Prostate gland (tissue), 2 donors: ENCODE results near the gene SHD. TPM values are rescaled to one million over a fixed set of nuclear protein-coding genes. Genes with fewer than 3 reads are reported as not detected.

Source experiments
- DNase-seq: peaks from one replicate; pipeline ENCODE4 v3.0.0-alpha.2; 2019; ENCODE audit warnings: low spot score
- H3K27ac ChIP-seq, 2 donors: fragments of 200-600 bp; sonication (generic); 2 replicates each; pipeline ENCODE4 v1.5.1; 2017 to 2019
- H3K27me3 ChIP-seq: fragments of 200-600 bp; sonication (generic); replicated peaks from 2 replicates; pipeline ENCODE4 v1.5.1; 2019; ENCODE audit not compliant: insufficient read depth
- H3K36me3 ChIP-seq, 2 donors: fragments of 200-600 bp; sonication (generic); 1 replicate in 1 of 2; 2 replicates in 1 of 2; pipeline versions ENCODE4 v1.5.1 to v1.8.1; 2017 to 2019
- H3K4me1 ChIP-seq: fragments of 200-600 bp; sonication (generic); replicated peaks from 2 replicates; pipeline ENCODE4 v1.5.1; 2019
- H3K4me3 ChIP-seq, 2 donors: fragments of 200-600 bp; sonication (generic); 2 replicates each; pipeline ENCODE4 v1.5.1; 2017 to 2019
- H3K9me3 ChIP-seq: fragments of 200-600 bp; sonication (generic); 2 replicates; pipeline ENCODE4 v1.5.1; 2017
- CTCF ChIP-seq, 4 experiments: fragments of 200-600 bp in 2 of 4; fragments of 450-650 bp in 2 of 4; sonication (generic) in 2 of 4; IDR thresholded peaks; 1 replicate in 3 of 4; 2 replicates in 1 of 4; pipeline ENCODE4 v1.5.1; 2016 to 2019; ENCODE audit warnings: antibody characterized with exemption in 4 of 4, mild to moderate bottlenecking in 2 of 4, moderate library complexity in 2 of 4
- POLR2A ChIP-seq: fragments of 450-650 bp; IDR thresholded peaks from one replicate; pipeline ENCODE4 v1.6.1; 2016; ENCODE audit warnings: antibody characterized with exemption, mild to moderate bottlenecking
- POLR2AphosphoS5 ChIP-seq: sonication (generic); formaldehyde crosslinking; IDR thresholded peaks from one replicate; pipeline ENCODE4 v1.6.1; 2017; ENCODE audit warnings: antibody characterized with exemption
- WGBS: methylation state at CpG from one replicate; pipeline ENCODE4 v1.1.5; 2018; 5-methylcytosine and 5-hydroxymethylcytosine counted together
- intact Hi-C: fragments of 100-400 bp; cut with DNase I; formaldehyde crosslinking; loops from one replicate; pipeline ENCODE4 v1.14.2; 2022
- total RNA-seq, 2 donors: library from RNA; depleted of rRNA; stranded (reverse); fragments of >200 nt; gene quantifications; one replicate each; pipeline ENCODE4 v1.1.0, GENCODE V29; 2016

Gene SHD
- total RNA-seq, 2 donors from 2014 or later, result 0.62 to 18.0 TPM

- H3K4me3 ChIP-seq, result no peak overlapping the region
- no peaks in the 10 kb centered on the region for H3K4me1 ChIP-seq
- no peak for DNase-seq
- no peak overlapping the region for H3K27ac ChIP-seq
- no peaks in the 10 kb centered on the region for H3K36me3 ChIP-seq
- WGBS, result 87% methylated on average over 12 of the region's 12 CpGs
- intact Hi-C loops, result no loop called here
- no peaks in the 10 kb centered on the region for H3K27me3 ChIP-seq
- H3K9me3 ChIP-seq, result no peaks in the 10 kb centered on the region
- TF ChIP-seq POLR2A, result no peak
- no peak for TF ChIP-seq CTCF (IDR thresholded peaks at IDR 0.05)
- no peak for TF ChIP-seq POLR2AphosphoS5
These were observed 45.2 kb downstream of the SHD start for GRCh38 chr19:4324228-4324627.

GRCh38 chr19:4326215-4326836 is 47.3 kb downstream of the SHD start:
- 66% methylated on average over 13 of the region's 13 CpGs for WGBS
- intact Hi-C loops, result no loop called here
- Histone ChIP-seq H3K36me3 (no peaks in the 10 kb centered on the region), H3K4me1 (no peaks in the 10 kb centered on the region), H3K9me3 (no peaks in the 10 kb centered on the region), H3K27ac (no peak overlapping the region), H3K27me3 (no peaks in the 10 kb centered on the region), H3K4me3 (no peak overlapping the region)
- TF ChIP-seq POLR2A (no peak), CTCF (IDR thresholded peaks at IDR 0.05) (no peak)
- DNase-seq, result no peak

GRCh38 chr19:4326837-4327251 is 47.8 kb downstream of the SHD start:
- Histone ChIP-seq H3K9me3 (no peaks in the 10 kb centered on the region), H3K4me3 (no peak overlapping the region), H3K27ac (no peak overlapping the region), H3K36me3 (no peaks in the 10 kb centered on the region), H3K4me1 (no peaks in the 10 kb centered on the region), H3K27me3 (no peaks in the 10 kb centered on the region)
- TF ChIP-seq POLR2AphosphoS5 (no peak), CTCF (IDR thresholded peaks at IDR 0.05) (no peak), POLR2A (no peak)
- intact Hi-C loops, result no loop called here
- 58% methylated on average over 32 of the region's 33 CpGs for WGBS
- DNase-seq, result no peak

GRCh38 chr19:4327252-4327876 is 48.3 kb downstream of the SHD start:
- Histone ChIP-seq H3K9me3 (no peaks in the 10 kb centered on the region), H3K27me3 (no peaks in the 10 kb centered on the region), H3K36me3 (no peaks in the 10 kb centered on the region), H3K4me3 (peak overlapping the region in 1 of 2 donors; percentile 24), H3K27ac (no peak overlapping the region), H3K4me1 (no peaks in the 10 kb centered on the region)
- 33% methylated on average over 30 of the region's 30 CpGs for WGBS
- no peak for DNase-seq
- intact Hi-C loops, result no loop called here
- no peak for TF ChIP-seq POLR2AphosphoS5
- no peak for TF ChIP-seq CTCF (IDR thresholded peaks at IDR 0.05)
- no peak for TF ChIP-seq POLR2A

- H3K27ac ChIP-seq, result peak overlapping the region in 1 of 2 donors; percentile 42
- no peaks in the 10 kb centered on the region for H3K9me3 ChIP-seq
- H3K36me3 ChIP-seq, result no peaks in the 10 kb centered on the region
- intact Hi-C loops, result no loop called here
- no peaks in the 10 kb centered on the region for H3K4me1 ChIP-seq
- H3K27me3 ChIP-seq, result no peaks in the 10 kb centered on the region
- peak overlapping the region in 1 of 2 donors; percentile 24 for H3K4me3 ChIP-seq
- 28% methylated on average over 13 of the region's 13 CpGs for WGBS
- TF ChIP-seq CTCF (IDR thresholded peaks at IDR 0.05) (no peak), POLR2A (no peak), POLR2AphosphoS5 (no peak)
- no peak for DNase-seq
These were observed 48.8 kb downstream of the SHD start for GRCh38 chr19:4327877-4328242.
